Fibroblast of mammary gland (primary cell): ENCODE measurements around the gene ACTR3C.

Source experiments
- DNase-seq: peaks from one replicate; pipeline ENCODE4 v3.0.0-alpha.2; 2010; ENCODE audit warnings: low read depth
- H3K4me3 ChIP-seq: 2 replicates; pipeline ENCODE4 v1.5.1; 2011; ENCODE audit warnings: low read depth, mild to moderate bottlenecking, low read length, moderate library complexity; ENCODE audit not compliant: control insufficient read depth
- TF ChIP-seq, protein P1 (sequence below): conservative IDR thresholded peaks from 2 replicates; pipeline ENCODE4 v1.5.1; 2011; ENCODE audit warnings: low read depth, low read length, inconsistent platforms; ENCODE audit not compliant: control insufficient read depth, insufficient read depth

Gene ACTR3C

GRCh38 chr7:150351587-150352194 is 28.3 kb upstream of the ACTR3C start:
- no peak for DNase-seq
- TF ChIP-seq, protein P1, sequence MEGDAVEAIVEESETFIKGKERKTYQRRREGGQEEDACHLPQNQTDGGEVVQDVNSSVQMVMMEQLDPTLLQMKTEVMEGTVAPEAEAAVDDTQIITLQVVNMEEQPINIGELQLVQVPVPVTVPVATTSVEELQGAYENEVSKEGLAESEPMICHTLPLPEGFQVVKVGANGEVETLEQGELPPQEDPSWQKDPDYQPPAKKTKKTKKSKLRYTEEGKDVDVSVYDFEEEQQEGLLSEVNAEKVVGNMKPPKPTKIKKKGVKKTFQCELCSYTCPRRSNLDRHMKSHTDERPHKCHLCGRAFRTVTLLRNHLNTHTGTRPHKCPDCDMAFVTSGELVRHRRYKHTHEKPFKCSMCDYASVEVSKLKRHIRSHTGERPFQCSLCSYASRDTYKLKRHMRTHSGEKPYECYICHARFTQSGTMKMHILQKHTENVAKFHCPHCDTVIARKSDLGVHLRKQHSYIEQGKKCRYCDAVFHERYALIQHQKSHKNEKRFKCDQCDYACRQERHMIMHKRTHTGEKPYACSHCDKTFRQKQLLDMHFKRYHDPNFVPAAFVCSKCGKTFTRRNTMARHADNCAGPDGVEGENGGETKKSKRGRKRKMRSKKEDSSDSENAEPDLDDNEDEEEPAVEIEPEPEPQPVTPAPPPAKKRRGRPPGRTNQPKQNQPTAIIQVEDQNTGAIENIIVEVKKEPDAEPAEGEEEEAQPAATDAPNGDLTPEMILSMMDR, result no peak
- no peak overlapping the region for H3K4me3 ChIP-seq

GRCh38 chr7:150346922-150347321 is 23.6 kb upstream of the ACTR3C start:
- H3K4me3 ChIP-seq, result no peak overlapping the region
- TF ChIP-seq, protein P1, result no peak
- no peak for DNase-seq

- TF ChIP-seq, protein P1, result no peak
These were observed 21.7 kb upstream of the ACTR3C start for GRCh38 chr7:150345012-150345411.

GRCh38 chr7:150344299-150344698 is 21.0 kb upstream of the ACTR3C start:
- TF ChIP-seq, protein P1, result no peak
- H3K4me3 ChIP-seq, result no peak overlapping the region
- DNase-seq, result no peak

More at GRCh38 chr7:150345012-150345411, 21.7 kb upstream of the ACTR3C start:
- DNase-seq, result no peak
- H3K4me3 ChIP-seq, result no peak overlapping the region

- TF ChIP-seq, protein P1, result no peak
- no peak overlapping the region for H3K4me3 ChIP-seq
- no peak for DNase-seq
These were observed 19.9 kb upstream of the ACTR3C start for GRCh38 chr7:150343225-150343624.

GRCh38 chr7:150342121-150342408 is 18.7 kb upstream of the ACTR3C start:
- TF ChIP-seq, protein P1, result no peak

More at GRCh38 chr7:150342121-150342408, 18.7 kb upstream of the ACTR3C start:
- no peak overlapping the region for H3K4me3 ChIP-seq
- no peak for DNase-seq
